DOHH2 (cell line): ENCODE measurements around the gene PAM.

Experiments
- H3F3A ChIP-seq: fragments of 200-600 bp; sonication (generic), shearing (Covaris generic); 2 replicates; pipeline ENCODE4 v1.6.0; 2016; ENCODE audit warnings: antibody characterized with exemption, mild to moderate bottlenecking; ENCODE audit not compliant: control insufficient read depth, insufficient read depth
- H3K27ac ChIP-seq: fragments of 200-600 bp; sonication (generic); 2 replicates; pipeline ENCODE4 v1.5.1; 2014; ENCODE audit warnings: low read depth, mild to moderate bottlenecking, low read length, moderate library complexity
- H3K27me3 ChIP-seq: fragments of 200-600 bp; sonication (generic); 2 replicates; pipeline ENCODE4 v1.6.1; 2014; ENCODE audit warnings: mild to moderate bottlenecking, low read length, mixed read lengths; ENCODE audit not compliant: control insufficient read depth
- H3K36me3 ChIP-seq: fragments of 200-600 bp; sonication (generic); 2 replicates; pipeline ENCODE4 v1.6.1; 2014; ENCODE audit warnings: mild to moderate bottlenecking, low read length, moderate library complexity, mixed read lengths; ENCODE audit not compliant: control insufficient read depth
- H3K4me1 ChIP-seq: fragments of 200-600 bp; sonication (generic); 2 replicates; pipeline ENCODE4 v1.6.1; 2014; ENCODE audit warnings: mild to moderate bottlenecking, low read length, mixed read lengths; ENCODE audit not compliant: control insufficient read depth
- H3K4me2 ChIP-seq: fragments of 200-600 bp; sonication (generic); 2 replicates; pipeline ENCODE4 v1.6.0; 2014; ENCODE audit warnings: mild to moderate bottlenecking, low read length, moderate library complexity
- H3K4me3 ChIP-seq: fragments of 200-600 bp; sonication (generic); 2 replicates; pipeline ENCODE4 v1.5.1; 2014; ENCODE audit warnings: mild to moderate bottlenecking, low read length, mixed read lengths
- H3K79me2 ChIP-seq: fragments of 200-600 bp; sonication (generic); 2 replicates; pipeline ENCODE4 v1.6.1; 2014; ENCODE audit warnings: mild to moderate bottlenecking, low read length, mixed read lengths; ENCODE audit not compliant: control insufficient read depth
- H3K9me2 ChIP-seq: fragments of 200-600 bp; sonication (generic); replicated peaks from 2 replicates; pipeline ENCODE4 v1.6.1; 2014; ENCODE audit warnings: mild to moderate bottlenecking, low read length, mixed read lengths; ENCODE audit not compliant: control insufficient read depth
- H3K9me3 ChIP-seq: fragments of 200-600 bp; sonication (generic); 2 replicates; pipeline ENCODE4 v1.6.1; 2014; ENCODE audit warnings: antibody characterized with exemption, low read length, mixed read lengths; ENCODE audit not compliant: control insufficient read depth, insufficient read depth
- H4K20me1 ChIP-seq: fragments of 200-600 bp; sonication (generic); 2 replicates; pipeline ENCODE4 v1.6.0; 2014; ENCODE audit warnings: low read depth, mild to moderate bottlenecking, antibody characterized with exemption, low read length, moderate library complexity; ENCODE audit not compliant: control insufficient read depth, insufficient read depth
- CTCF ChIP-seq: fragments of 200-600 bp; sonication (generic); IDR thresholded peaks from one replicate; pipeline ENCODE4 v1.5.1; 2014; ENCODE audit warnings: antibody characterized with exemption, mild to moderate bottlenecking, low read depth, low read length; ENCODE audit not compliant: poor library complexity, severe bottlenecking
- EZH2phosphoT487 ChIP-seq: fragments of 200-600 bp; sonication (generic); IDR thresholded peaks from 2 replicates; pipeline ENCODE4 v1.6.1; 2017; ENCODE audit warnings: borderline replicate concordance, mild to moderate bottlenecking, antibody characterized with exemption, low read length, moderate library complexity, mixed read lengths

PAM gene

GRCh38 chr5:102931085-102931725 is 176.1 kb downstream of the PAM start:
- no peaks in the 10 kb centered on the region for H3K79me2 ChIP-seq
- H4K20me1 ChIP-seq = no peaks in the 10 kb centered on the region
- no peaks in the 10 kb centered on the region for H3K27me3 ChIP-seq
- H3K9me2 ChIP-seq = no peaks in the 10 kb centered on the region
- H3K27ac ChIP-seq = no peak overlapping the region
- H3K4me1 ChIP-seq = no peaks in the 10 kb centered on the region
- no peaks in the 10 kb centered on the region for H3K9me3 ChIP-seq
- no peak overlapping the region for H3K4me2 ChIP-seq
- no peak for TF ChIP-seq EZH2phosphoT487
- TF ChIP-seq CTCF = no peak
- no peak overlapping the region for H3K4me3 ChIP-seq
- H3F3A ChIP-seq = no peaks in the 10 kb centered on the region
- H3K36me3 ChIP-seq = no peaks in the 10 kb centered on the region

GRCh38 chr5:102932781-102933180 is 177.7 kb downstream of the PAM start:
- H3K9me3 ChIP-seq = no peaks in the 10 kb centered on the region
- no peaks in the 10 kb centered on the region for H4K20me1 ChIP-seq
- no peak overlapping the region for H3K4me2 ChIP-seq
- no peak overlapping the region for H3K27ac ChIP-seq
- H3K4me3 ChIP-seq = no peak overlapping the region
- no peaks in the 10 kb centered on the region for H3F3A ChIP-seq
- no peaks in the 10 kb centered on the region for H3K4me1 ChIP-seq
- TF ChIP-seq EZH2phosphoT487 = no peak
- no peaks in the 10 kb centered on the region for H3K79me2 ChIP-seq
- no peaks in the 10 kb centered on the region for H3K9me2 ChIP-seq
- H3K27me3 ChIP-seq = no peaks in the 10 kb centered on the region
- H3K36me3 ChIP-seq = no peaks in the 10 kb centered on the region

GRCh38 chr5:102933316-102933715 is 178.2 kb downstream of the PAM start:
- H3K27ac ChIP-seq = no peak overlapping the region
- H4K20me1 ChIP-seq = no peaks in the 10 kb centered on the region
- no peaks in the 10 kb centered on the region for H3K27me3 ChIP-seq
- no peaks in the 10 kb centered on the region for H3K9me3 ChIP-seq
- no peaks in the 10 kb centered on the region for H3K9me2 ChIP-seq
- no peak for TF ChIP-seq CTCF
- TF ChIP-seq EZH2phosphoT487 = no peak
- H3K79me2 ChIP-seq = no peaks in the 10 kb centered on the region
- H3F3A ChIP-seq = no peaks in the 10 kb centered on the region
- H3K36me3 ChIP-seq = no peaks in the 10 kb centered on the region
- no peak overlapping the region for H3K4me2 ChIP-seq
- no peak overlapping the region for H3K4me3 ChIP-seq
- no peaks in the 10 kb centered on the region for H3K4me1 ChIP-seq

GRCh38 chr5:102933721-102934459 is 178.8 kb downstream of the PAM start:
- no peaks in the 10 kb centered on the region for H3K27me3 ChIP-seq
- no peaks in the 10 kb centered on the region for H3F3A ChIP-seq
- TF ChIP-seq EZH2phosphoT487 = no peak
- TF ChIP-seq CTCF = no peak
- H3K9me2 ChIP-seq = no peaks in the 10 kb centered on the region
- H3K36me3 ChIP-seq = no peaks in the 10 kb centered on the region
- no peak overlapping the region for H3K27ac ChIP-seq
- H3K79me2 ChIP-seq = no peaks in the 10 kb centered on the region
- no peaks in the 10 kb centered on the region for H3K9me3 ChIP-seq
- H3K4me2 ChIP-seq = no peak overlapping the region
- no peaks in the 10 kb centered on the region for H3K4me1 ChIP-seq
- no peaks in the 10 kb centered on the region for H4K20me1 ChIP-seq
- H3K4me3 ChIP-seq = no peak overlapping the region
